ENCODE data around the gene LDLRAD4.

LDLRAD4 gene

DNA sequence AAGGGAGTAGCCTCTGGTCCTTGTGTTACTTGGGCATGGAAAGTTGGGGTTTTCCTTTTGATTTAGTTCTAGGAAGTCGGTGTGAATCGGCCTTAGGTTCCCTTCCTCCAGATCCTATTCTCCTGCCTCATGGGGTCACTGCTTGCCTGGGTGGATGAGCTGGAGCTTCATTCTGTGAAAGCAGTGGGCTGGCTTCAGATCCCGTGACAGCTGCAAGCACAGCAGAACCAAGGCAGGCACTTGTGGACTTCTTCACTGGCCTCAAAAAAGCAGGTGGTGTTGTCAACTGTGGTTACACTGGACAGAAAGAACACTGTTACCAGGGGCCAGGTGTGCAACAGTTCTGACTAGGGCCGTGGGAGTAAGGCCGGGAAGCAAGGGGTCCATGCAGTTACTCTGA lies 243.4 kb downstream of the LDLRAD4 start:
- TF ChIP-seq Cebpa-rat (IDR thresholded peaks at IDR 0.05) = no peak
- Histone ChIP-seq H3K4me3 (peak overlapping the region in 2 of 10 experiments; percentile 17 to 20; a peak in 1 of 20 replicates), H3K9ac (peak overlapping the region in 6 of 11 experiments; percentile 58 to 89 (median 82); a peak in 12 of 22 replicates), H4K20me1 (no peaks in the 10 kb centered on the region), H3K27ac (peak overlapping the region in 9 of 11 experiments; percentile 8 to 98 (median 92); a peak in 17 of 22 replicates), H3K4me1 (peaks cover 66 to 80% (median 72%) of the 10 kb centered on the region in 10 experiments), H3K27me3 (no peaks in the 10 kb centered on the region), H3K4me2 (peak overlapping the region; percentile 61 to 96 (median 88)), H3K36me3 (peaks cover 0 to 46% (median 29%) of the 10 kb centered on the region in 11 experiments; a peak in 18 of 22 replicates), H3K9me3 (replicated peaks in 1 of 11) (peaks cover 15 to 50% (median 43%) of the 10 kb centered on the region in 11 experiments; a peak in 21 of 22 replicates)

DNA sequence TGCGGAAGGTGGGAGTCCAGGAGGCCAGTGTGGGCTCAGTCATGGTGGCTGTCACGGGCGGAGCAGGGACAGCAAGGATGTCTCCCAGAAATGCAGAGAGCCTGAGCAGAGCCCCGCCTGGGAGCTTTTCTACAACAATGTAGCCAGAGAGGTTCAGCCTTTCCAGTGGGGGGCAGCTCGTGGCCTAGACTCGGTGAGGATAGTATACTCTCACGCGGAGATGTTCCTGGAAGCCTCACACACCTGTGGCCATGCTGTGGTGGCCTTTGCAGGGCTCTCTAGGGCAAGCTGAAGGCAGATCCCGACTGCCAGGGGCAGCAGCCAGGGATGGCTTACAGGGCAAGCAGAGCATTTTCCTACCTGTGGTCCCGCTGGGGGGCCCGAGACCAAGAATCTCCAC lies 244.1 kb downstream of the LDLRAD4 start:
- H3K36me3 ChIP-seq = peaks cover 0 to 46% (median 34%) of the 10 kb centered on the region in 11 experiments; a peak in 19 of 22 replicates
- peak overlapping the region in 1 of 10 experiments; percentile 24; a peak in 2 of 20 replicates for H3K4me3 ChIP-seq
- no peaks in the 10 kb centered on the region for H4K20me1 ChIP-seq
- H3K4me1 ChIP-seq = peaks cover 61 to 80% (median 70%) of the 10 kb centered on the region in 10 experiments
- no peak for TF ChIP-seq Cebpa-rat (IDR thresholded peaks at IDR 0.05)
- peaks cover 23 to 51% (median 46%) of the 10 kb centered on the region in 11 experiments; a peak in 21 of 22 replicates for H3K9me3 ChIP-seq (replicated peaks in 1 of 11)
- H3K27me3 ChIP-seq = no peaks in the 10 kb centered on the region
- H3K4me2 ChIP-seq = peak overlapping the region; percentile 61 to 96 (median 88)
- H3K27ac ChIP-seq = peak overlapping the region in 8 of 11 experiments; percentile 88 to 98 (median 92); a peak in 17 of 22 replicates
- peak overlapping the region in 7 of 11 experiments; percentile 31 to 89 (median 82); a peak in 14 of 22 replicates for H3K9ac ChIP-seq

DNA sequence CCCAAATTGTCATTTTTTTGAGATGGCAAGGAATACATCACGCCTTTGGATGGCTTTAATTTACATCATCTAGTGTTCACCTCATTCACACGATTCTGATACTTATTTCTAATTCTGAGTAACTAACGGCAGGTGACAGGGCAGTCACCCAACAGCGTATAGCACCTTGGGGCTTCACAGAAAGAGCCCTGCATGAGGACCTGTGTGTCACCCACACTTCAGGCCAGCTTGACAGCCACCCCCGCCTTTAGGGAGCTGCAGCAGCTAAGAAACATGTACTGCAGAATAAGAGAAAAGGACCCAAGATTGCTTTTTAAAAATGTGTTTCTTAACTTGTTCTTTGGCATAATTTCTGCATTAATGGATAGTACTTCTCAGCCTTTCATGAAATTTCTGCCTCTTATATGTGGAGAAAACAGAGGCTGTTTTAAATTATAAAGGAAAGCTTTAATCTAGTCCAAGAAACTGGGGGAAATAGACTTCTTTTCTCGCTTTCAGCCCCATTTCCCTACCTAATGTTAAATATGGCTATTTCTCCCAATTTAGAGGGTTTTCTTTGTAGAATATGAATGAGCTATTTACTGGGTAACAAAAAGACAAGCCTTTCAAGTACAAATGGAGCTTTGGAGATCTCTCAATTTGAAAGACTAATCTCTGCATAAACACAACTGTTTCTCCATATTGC lies 245.1 kb downstream of the LDLRAD4 start:
- Histone ChIP-seq H3K9me3 (replicated peaks in 1 of 11) (peaks cover 23 to 47% (median 42%) of the 10 kb centered on the region in 11 experiments; a peak in 21 of 22 replicates), H3K4me2 (peak overlapping the region; percentile 61 to 96 (median 88)), H3K4me3 (no peak overlapping the region; a peak in 1 of 20 replicates), H4K20me1 (no peaks in the 10 kb centered on the region), H3K27me3 (no peaks in the 10 kb centered on the region), H3K4me1 (peaks cover 59 to 80% (median 68%) of the 10 kb centered on the region in 10 experiments), H3K36me3 (peaks cover 0 to 41% (median 28%) of the 10 kb centered on the region in 11 experiments; a peak in 16 of 22 replicates), H3K27ac (peak overlapping the region in 10 of 11 experiments; percentile 16 to 98 (median 92); a peak in 18 of 22 replicates), H3K9ac (peak overlapping the region in 8 of 11 experiments; percentile 58 to 89 (median 81); a peak in 13 of 22 replicates)
- TF ChIP-seq Cebpa-rat (IDR thresholded peaks at IDR 0.05) = no peak

DNA sequence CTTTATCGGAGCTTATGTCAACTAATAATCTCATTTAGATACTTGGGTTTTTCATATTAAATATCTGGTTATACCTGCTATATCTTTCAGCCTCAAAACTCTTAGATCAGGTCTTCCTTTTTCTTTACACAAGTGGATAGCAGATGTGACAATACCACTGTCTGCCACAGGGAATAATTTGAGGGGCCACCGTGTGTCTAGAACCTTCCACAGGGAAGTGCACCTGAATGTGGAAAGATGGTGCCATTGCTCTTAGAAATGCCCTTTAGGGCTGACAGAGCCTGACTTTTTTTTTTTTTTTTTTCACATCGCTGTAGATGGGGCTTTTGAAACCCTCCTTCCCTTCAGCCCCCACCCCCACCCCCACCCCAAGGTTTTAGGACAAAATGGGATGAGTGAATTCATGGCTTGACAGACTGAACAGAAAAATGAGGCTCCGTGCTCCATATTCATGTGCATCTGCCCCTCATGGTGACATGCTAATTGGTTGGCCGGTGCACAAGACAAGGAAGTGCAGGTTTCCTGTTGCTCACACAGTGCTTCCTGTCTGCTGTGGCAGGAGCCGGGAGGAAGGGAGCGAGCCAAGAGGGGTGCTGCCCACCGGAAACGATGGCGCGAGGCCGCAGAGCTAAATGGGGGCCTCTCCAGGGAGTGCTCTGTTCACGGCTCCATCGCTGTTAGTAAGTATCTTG lies 246.0 kb downstream of the LDLRAD4 start:
- peak in 2 of 11 experiments; percentile 7 to 19; a peak in 1 of 22 replicates for TF ChIP-seq Cebpa-rat (IDR thresholded peaks at IDR 0.05)
- Histone ChIP-seq H3K36me3 (peaks cover 0 to 32% (median 22%) of the 10 kb centered on the region in 11 experiments; a peak in 18 of 22 replicates), H4K20me1 (no peaks in the 10 kb centered on the region), H3K4me2 (peak overlapping the region; percentile 61 to 96 (median 88)), H3K4me3 (peak overlapping the region; percentile 46 to 69 (median 58)), H3K4me1 (peaks cover 61 to 84% (median 70%) of the 10 kb centered on the region in 10 experiments), H3K27me3 (no peaks in the 10 kb centered on the region), H3K9me3 (replicated peaks in 1 of 11) (peaks cover 18 to 43% (median 37%) of the 10 kb centered on the region in 11 experiments; a peak in 21 of 22 replicates), H3K27ac (peak overlapping the region; percentile 70 to 98 (median 92); a peak in 21 of 22 replicates), H3K9ac (peak overlapping the region; percentile 66 to 89 (median 80); a peak in 21 of 22 replicates)

DNA sequence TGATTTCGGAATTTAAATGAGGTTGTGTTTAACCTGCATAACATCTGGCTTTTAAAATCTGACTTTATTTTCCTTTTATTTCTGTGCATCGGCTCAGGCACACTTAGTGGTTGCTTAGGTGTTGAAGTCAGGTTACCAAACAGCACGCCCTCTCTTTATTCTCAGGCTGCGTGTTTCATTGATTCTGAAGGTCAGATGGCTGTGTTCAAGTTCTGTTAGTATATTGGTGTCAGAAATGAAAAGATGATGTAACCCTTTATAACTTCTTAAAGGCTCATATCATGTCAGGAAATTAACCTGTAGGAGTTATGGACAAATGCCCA lies 246.5 kb downstream of the LDLRAD4 start:
- Histone ChIP-seq H3K4me3 (peak overlapping the region; percentile 46 to 69 (median 58)), H3K27ac (peak overlapping the region; percentile 70 to 98 (median 92); a peak in 21 of 22 replicates), H3K9ac (peak overlapping the region; percentile 66 to 89 (median 80); a peak in 21 of 22 replicates), H4K20me1 (no peaks in the 10 kb centered on the region), H3K4me2 (peak overlapping the region; percentile 61 to 96 (median 88)), H3K36me3 (peaks cover 0 to 32% (median 24%) of the 10 kb centered on the region in 11 experiments; a peak in 17 of 22 replicates), H3K27me3 (no peaks in the 10 kb centered on the region), H3K4me1 (peaks cover 66 to 82% (median 71%) of the 10 kb centered on the region in 10 experiments), H3K9me3 (replicated peaks in 1 of 11) (peaks cover 18 to 40% (median 31%) of the 10 kb centered on the region in 11 experiments; a peak in 21 of 22 replicates)
- TF ChIP-seq Cebpa-rat (IDR thresholded peaks at IDR 0.05) = peak in 1 of 11 experiments; percentile 24; a peak in 1 of 22 replicates

DNA sequence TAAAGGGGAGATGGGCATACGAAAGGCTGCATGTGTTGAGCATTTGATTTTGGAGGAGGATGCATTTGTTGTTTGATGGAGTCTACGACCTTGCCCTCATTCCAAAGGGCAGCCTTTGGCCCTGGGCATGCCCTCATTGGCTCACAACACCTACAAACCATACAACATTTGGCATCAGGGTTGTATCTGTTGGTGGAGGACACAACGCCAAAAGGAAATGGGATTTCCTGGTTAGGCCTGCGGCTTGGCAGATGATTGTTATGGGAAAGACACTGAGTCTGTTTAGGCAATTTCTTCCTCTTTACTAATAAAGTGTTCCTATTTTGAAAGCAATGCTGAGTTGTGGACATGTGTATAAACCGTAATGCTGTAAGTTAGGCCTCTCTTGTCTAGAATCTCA lies 246.9 kb downstream of the LDLRAD4 start:
- Histone ChIP-seq H3K4me3 (peak overlapping the region; percentile 46 to 69 (median 58)), H3K27ac (peak overlapping the region; percentile 70 to 98 (median 92); a peak in 21 of 22 replicates), H3K27me3 (no peaks in the 10 kb centered on the region), H3K9ac (peak overlapping the region; percentile 66 to 89 (median 80); a peak in 21 of 22 replicates), H3K4me1 (peaks cover 70 to 81% (median 74%) of the 10 kb centered on the region in 10 experiments), H3K4me2 (peak overlapping the region; percentile 61 to 96 (median 88)), H3K36me3 (peaks cover 0 to 33% (median 24%) of the 10 kb centered on the region in 11 experiments; a peak in 18 of 22 replicates), H4K20me1 (peaks cover 0 to 3% (median 0%) of the 10 kb centered on the region in 11 experiments; a peak in 5 of 22 replicates), H3K9me3 (replicated peaks in 1 of 11) (peaks cover 18 to 37% (median 28%) of the 10 kb centered on the region in 11 experiments; a peak in 21 of 22 replicates)
- peak in 1 of 11 experiments; percentile 8; a peak in 1 of 22 replicates for TF ChIP-seq Cebpa-rat (IDR thresholded peaks at IDR 0.05)

DNA sequence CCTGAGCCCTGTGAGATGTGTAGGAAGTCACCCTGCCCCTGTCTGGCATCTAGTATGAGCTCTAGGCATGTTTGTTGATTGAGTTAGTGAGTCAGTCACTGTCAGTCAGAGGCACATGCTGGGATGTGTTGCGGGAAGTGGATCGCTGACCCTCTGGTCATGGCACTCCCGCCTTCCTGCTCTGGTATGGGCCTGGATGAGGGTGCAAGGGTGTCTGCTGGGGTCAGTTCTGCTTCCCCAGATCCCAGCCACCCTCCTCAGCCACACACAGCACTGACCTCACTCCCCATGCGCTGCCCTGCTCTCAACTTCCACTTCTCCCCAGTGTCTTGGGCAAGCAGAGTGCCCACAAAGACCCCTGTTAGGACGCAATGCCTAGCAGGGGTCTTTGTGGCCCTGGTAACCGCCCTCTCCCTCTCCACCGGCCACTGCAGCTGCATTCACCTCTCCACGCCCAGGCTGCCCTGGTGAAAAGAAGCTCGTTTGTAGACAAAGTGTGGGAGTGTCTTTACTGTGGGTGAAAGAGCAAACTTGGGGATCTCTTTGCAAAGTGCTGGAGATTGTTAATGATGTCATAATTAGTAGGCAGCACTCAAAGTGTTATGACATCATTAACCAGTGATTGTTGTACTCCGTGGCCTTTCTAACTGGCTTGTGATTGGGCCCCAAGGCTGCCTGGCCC lies 252.1 kb downstream of the LDLRAD4 start:
- H3K9me3 ChIP-seq (replicated peaks in 1 of 11) = peaks cover 14 to 26% (median 18%) of the 10 kb centered on the region in 11 experiments; a peak in 21 of 22 replicates
- H3K27me3 ChIP-seq = no peaks in the 10 kb centered on the region
- peak overlapping the region; percentile 18 to 70 (median 42); a peak in 16 of 22 replicates for H3K4me2 ChIP-seq
- peaks cover 7 to 78% (median 54%) of the 10 kb centered on the region in 11 experiments; a peak in 20 of 22 replicates for H3K36me3 ChIP-seq
- TF ChIP-seq Cebpa-rat (IDR thresholded peaks at IDR 0.05) = no peak
- peaks cover 60 to 82% (median 71%) of the 10 kb centered on the region in 10 experiments for H3K4me1 ChIP-seq
- H3K27ac ChIP-seq = peak overlapping the region in 8 of 11 experiments; percentile 13 to 60 (median 44); a peak in 13 of 22 replicates
- H3K4me3 ChIP-seq = no peak overlapping the region
- H4K20me1 ChIP-seq = peaks cover 0 to 42% (median 0%) of the 10 kb centered on the region in 11 experiments; a peak in 7 of 22 replicates
- H3K9ac ChIP-seq = peak overlapping the region in 6 of 11 experiments; percentile 5 to 39 (median 12); a peak in 4 of 22 replicates

Data from BLaER1 treated with 17β-estradiol and CSF1 and Interleukin-3, amounts not matched to agents 10 nM and 100 nM (cell line).